Stimulated activated CD8-positive, alpha-beta memory T cell treated with anti-CD3 and anti-CD28 coated beads, Interleukin-15, amount 100 ng/mL, for 48 hours (primary cell): ENCODE results near the gene KRTCAP3.
"Not testable (repeated sequence)": the region's sequence is repeated elsewhere in the genome, so short reads cannot be mapped to it uniquely, and the experiment has no call there.

ENCODE experiments used
- DNase-seq, 2 donors: peaks; one replicate each; pipeline ENCODE4 v3.0.0-alpha.2; 2020; ENCODE audit warnings: low read depth in 2 of 2

The KRTCAP3 gene, protein sequence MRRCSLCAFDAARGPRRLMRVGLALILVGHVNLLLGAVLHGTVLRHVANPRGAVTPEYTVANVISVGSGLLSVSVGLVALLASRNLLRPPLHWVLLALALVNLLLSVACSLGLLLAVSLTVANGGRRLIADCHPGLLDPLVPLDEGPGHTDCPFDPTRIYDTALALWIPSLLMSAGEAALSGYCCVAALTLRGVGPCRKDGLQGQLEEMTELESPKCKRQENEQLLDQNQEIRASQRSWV

GRCh38 chr2:27441958-27442919, at the start of gene KRTCAP3:
Gene KRTCAP3 (plus strand): TSS chr2:27442381. CDS start chr2:27442413, 32 bp downstream.
- DNase-seq, result peak in 1 of 2 donors; percentile 12

- DNase-seq, result no peak
These were observed 49.0 kb upstream of the KRTCAP3 start for GRCh38 chr2:27393225-27393624.

DNA sequence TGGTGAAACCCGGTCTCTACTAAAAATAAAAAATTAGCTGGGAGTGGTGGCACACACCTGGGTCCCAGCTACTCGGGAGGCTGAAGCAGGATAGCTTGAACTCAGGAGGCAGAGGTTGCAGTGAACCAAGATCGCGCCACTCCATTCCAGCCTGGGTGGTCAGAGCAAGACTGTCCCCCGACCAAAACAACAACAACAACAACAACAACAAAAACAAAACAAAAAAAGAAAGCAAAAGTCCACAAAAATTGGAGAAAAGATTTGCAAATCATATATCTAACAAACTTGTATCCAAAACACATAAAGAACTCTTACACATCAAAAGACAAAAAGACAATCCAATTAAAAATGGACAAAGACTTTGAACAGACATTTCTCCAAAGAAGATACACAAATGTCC, 43.2 kb upstream of the KRTCAP3 start:
- no peak for DNase-seq

- no peak for DNase-seq
These were observed 41.6 kb upstream of the KRTCAP3 start for GRCh38 chr2:27400348-27401135.

DNA sequence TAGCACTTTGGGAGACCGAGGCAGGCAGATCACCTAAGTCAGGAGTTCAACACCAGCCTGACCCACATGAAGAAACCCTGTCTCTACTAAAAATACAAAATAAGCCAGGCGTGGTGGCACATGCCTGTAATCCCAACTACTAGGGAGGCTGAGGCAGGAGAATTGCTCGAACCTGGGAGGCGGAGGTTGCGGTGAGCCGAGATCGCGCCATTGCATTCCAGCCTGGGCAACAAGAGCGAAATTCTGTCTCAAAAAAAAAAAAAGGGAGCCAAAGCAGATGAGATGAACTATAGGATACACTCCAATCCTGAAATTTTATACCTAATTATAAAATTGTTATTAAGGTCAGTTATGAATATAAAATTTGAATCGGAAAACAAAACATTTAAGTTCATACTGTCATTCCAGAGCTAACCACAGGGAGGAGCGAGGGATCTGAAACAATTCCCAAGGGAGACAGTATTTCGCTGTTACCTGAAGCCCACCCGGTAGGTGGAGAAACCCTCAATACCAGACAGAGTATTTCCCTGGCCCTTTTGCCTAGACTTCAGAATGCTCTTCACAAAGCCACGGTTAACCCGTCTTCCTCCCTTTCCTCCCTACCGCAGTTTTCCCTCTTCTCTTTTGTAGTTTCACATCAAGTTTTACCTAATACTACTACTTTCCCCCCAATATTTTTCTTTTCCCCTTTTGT, 34.2 kb upstream of the KRTCAP3 start:
- DNase-seq, result no peak

- peak in 1 of 2 donors; percentile 9 for DNase-seq
These were observed 33.4 kb upstream of the KRTCAP3 start for GRCh38 chr2:27408601-27409320.

GRCh38 chr2:27409321-27410073, 32.7 kb upstream of the KRTCAP3 start, which contains the start of gene PPM1G:
Gene PPM1G (minus strand): TSS chr2:27409591. CDS start chr2:27409422, 169 bp downstream.
- DNase-seq, result peak; percentile 94 to 95

GRCh38 chr2:27412419-27413152, 29.6 kb upstream of the KRTCAP3 start:
- no peak for DNase-seq

- DNase-seq, result no peak
These were observed 26.0 kb upstream of the KRTCAP3 start for GRCh38 chr2:27416151-27416550.

DNA sequence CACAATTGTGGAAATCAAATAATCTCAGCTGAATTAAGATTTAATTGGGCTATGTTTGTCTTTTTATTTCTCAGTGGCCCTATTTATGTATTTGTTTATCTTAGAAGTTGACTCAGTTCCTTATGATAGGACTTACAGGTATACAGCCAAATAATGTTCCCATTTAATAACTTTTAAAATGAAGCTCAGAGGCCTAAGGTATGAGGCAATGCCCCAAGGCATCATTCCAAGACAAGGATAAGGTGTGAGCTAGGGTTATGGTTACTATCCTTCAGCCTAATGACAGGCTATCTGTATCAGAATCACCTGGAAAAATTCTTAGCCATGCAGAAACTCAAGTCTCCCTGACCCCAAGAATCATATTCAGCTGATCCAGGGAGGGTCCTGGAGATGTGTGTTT, 21.2 kb upstream of the KRTCAP3 start:
- DNase-seq, result no peak

DNA sequence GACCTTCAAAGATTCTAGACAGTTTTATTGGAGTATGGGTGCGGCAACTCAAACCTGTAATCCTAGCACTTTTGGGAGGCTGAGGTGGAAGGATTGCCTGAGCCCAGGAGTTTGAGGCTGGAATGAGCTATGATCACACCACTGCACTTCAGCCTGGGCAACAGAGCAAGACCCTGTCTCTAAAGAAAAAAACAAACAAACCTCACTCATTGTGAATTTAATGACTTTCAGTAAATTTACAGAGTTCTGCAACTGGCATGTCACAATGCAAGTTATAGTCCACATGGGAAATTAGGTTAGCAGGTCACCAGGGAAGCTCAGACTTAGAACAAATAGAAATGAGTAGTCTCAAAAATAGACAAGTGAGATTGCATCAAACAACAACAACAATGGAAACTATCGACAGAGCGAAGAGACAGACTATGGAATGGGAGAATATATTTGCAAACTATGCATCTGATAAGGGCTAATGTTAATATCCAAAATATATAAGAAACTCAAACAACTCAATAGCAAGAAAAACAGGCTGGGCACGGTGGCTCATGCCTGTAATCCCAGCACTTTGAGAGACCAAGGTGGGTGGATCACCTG, 20.4 kb upstream of the KRTCAP3 start:
- DNase-seq, result no peak

DNA sequence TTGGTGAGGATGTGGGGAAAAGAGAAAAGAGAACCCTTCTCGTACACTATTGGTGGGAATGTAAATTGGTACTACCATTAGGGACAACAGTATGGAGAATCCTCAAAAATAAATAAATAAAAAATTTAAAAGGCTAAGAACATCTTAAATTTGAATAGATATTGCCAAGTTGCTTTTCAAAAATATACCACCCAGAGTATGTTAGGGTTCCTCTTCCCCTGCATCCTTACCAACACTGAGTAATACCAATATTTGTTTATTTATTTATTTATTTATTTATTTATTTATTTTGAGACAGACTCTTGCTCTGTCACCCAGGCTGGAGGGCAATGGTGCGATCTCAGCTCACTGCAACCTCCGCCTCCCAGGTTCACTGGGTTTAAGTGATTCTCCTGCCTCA, 19.2 kb upstream of the KRTCAP3 start:
- DNase-seq, result no peak

DNA sequence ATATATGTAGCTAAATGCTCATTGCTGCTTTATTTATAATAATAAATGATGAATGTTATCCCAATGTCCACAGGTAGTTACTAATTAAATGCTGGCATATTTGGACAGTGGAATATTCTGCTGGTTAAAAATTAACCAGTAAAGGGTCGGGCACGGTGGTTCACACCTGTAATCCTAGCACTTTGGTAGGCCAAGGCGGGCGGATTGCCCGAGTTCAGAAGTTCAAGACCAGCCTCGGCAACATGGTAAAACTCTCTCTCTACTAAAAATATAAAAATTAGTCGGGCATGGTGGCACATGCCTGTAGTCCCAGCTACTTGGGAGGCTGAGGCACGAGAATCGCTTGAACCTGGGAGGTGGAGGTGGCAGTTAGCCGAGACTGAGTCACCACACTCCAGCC, 17.1 kb upstream of the KRTCAP3 start:
- not testable (repeated sequence) for DNase-seq

GRCh38 chr2:27427863-27428212, 14.3 kb upstream of the KRTCAP3 start:
- DNase-seq, result no peak

- DNase-seq, result peak; percentile 89
These were observed 13.8 kb upstream of the KRTCAP3 start, which contains the start of gene NRBP1 for GRCh38 chr2:27428213-27428977. Gene NRBP1 (plus strand): TSS chr2:27428631. CDS start chr2:27433274, 4,643 bp downstream.

GRCh38 chr2:27428978-27429541, 13.1 kb upstream of the KRTCAP3 start:
- peak; percentile 78 to 82 for DNase-seq

DNA sequence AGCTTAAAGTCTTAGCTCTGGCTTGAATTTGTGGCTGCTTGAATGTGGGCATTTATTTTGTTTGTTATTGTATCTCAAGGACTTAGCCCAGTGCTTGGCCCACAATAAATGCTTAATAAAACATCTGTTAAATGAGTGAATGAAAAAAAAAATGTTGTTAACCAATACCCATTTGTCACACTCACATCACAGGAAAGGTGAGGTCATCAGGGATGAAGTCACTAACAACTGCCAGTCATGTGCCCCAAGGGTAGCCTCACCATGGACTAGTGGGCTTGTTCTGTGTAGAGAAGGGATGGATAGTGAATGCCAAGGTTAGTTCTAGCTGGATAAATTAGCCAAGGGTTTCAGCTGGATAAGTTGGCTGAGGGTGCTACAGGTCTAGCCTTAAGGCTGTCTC, 10.8 kb upstream of the KRTCAP3 start:
- peak in 1 of 2 donors; percentile 14 for DNase-seq

GRCh38 chr2:27435628-27436027, 6.6 kb upstream of the KRTCAP3 start:
- no peak for DNase-seq
